RKO (cell line): ENCODE measurements around the gene ANXA2R.
"Not testable (repeated sequence)": the region's sequence is repeated elsewhere in the genome, so short reads cannot be mapped to it uniquely, and the experiment has no call there.

ENCODE experiments used
- DNase-seq: peaks from one replicate; pipeline ENCODE4 v3.0.0-alpha.2; 2016; ENCODE audit warnings: low spot score

The ANXA2R gene

DNA sequence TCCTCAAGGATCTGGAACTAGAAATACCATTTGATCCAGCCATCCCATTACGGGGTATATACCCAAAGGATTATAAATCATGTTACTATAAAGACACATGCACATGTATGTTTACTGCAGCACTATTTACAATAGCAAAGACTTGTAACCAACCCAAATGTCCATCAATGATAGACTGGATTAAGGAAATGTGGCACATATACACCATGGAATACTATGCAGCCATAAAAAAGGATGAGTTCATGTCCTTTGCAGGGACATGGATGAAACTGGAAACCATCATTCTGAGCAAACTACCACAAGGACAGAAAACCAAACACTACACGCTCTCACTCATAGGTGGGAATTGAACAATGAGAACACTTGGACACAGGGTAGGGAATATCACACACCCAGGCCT lies 19.9 kb upstream of the ANXA2R start:
- DNase-seq, result not testable (repeated sequence)

DNA sequence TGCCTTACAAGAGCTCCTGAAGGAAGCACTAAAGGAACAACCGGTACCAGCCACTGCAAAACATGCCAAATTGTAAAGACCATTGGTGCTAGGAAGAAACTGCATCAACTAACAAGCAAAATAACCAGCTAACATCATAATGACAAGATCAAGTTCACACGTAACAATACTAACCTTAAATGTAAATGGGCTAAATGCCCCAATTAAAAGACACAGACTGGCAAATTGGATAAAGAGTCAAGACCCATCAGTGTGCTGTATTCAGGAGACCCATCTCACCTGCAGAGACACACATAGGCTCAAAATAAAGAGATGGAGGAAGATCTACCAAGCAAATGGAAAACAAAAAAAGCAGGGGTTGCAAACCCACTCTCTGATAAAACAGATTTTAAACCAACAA lies 15.0 kb upstream of the ANXA2R start:
- not testable (repeated sequence) for DNase-seq

DNA sequence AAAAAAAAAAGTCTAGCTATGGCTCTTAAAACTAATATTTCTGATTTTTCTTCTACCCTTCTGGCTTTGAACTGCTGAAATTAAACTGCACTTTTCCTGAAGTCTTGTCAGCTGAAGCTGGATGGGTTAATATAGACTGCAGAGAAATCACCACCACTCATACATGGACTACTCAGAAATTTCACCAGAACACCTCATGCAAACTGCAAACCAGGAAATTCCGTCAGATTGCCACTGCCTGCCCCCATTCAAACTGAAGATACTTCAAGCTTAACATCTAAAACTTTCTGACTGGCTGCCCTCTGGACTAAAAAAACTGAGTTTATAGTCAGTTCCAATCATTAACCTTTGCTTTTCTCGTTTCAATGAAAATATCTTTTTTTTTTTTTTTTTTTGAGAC lies 11.6 kb upstream of the ANXA2R start:
- DNase-seq, result no peak

DNA sequence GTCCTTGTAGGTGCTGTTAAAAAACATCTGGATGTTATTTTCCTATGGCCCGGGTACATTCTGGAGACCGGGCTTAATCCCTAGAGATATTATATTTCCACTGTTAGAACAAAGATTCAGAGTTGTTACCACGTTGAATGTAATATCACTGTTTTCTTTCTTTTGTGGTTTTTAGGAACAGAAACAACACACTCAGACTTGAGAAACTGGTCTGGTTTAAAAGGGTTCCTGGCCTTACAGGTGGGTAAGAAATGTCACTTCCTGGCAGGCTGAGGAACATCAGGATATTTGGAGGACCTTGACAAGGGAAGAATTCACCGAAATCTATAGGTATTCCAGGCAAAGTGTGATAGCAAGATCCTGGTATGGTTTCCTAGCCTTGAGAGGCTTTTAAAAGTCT lies 10.3 kb upstream of the ANXA2R start:
- no peak for DNase-seq

DNA sequence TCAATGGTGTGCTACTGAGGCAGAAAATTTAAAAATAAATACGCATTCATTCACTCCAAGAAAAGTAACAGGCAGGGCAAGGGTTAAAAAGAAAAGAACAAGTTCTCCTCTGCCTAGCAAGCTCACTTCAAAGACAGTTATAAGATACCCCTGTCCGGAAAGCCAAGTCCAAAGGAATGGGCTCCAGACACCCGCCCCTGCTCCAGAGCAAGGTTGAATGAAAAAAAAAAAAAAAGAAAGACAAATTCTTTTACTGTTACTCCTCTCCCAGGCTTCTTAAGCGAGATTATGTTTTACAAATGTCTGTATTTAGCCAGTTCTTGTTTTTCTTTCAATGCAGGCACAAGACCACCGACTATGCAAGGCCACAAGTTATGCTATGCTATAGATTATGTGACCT lies 9.1 kb upstream of the ANXA2R start:
- DNase-seq, result no peak

DNA sequence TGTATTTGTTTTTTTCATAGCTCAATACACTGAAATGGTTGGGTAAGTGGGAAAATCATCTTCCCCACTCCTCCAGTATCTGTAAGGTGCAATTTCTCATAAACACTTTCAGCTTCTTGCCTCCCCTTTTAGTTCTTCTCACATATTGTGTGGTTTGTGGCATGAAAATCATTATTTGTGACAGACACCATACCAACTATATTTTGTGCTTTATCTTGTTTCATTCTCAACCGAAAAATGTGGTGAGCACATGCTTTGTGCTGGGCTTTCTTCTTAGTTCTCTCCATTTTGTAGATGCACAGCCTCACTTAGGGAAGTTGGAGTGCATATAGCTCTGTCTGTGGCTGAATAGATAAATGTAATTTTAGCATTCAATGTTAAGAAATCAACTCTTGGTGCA lies 6.4 kb upstream of the ANXA2R start:
- no peak for DNase-seq

DNA sequence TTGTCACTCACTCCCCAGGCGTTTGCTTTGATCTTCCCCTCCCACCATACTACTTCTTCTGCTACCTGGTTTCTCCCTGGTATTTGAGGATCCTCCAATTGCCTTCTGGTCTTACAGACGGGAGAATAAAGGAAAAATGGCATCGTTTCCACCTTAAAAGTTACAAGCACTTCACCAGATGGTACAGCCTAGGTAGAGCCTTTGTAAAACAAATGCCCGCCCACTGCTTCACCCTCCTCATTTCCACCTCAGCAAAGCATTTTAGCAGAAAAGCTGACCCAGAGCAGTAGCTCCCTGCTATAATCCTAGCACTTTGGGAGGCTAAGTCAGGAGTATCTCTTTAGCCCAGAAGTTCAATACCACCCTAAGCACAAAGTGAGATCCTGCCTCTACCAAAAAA lies 5.1 kb upstream of the ANXA2R start:
- DNase-seq, result no peak

DNA sequence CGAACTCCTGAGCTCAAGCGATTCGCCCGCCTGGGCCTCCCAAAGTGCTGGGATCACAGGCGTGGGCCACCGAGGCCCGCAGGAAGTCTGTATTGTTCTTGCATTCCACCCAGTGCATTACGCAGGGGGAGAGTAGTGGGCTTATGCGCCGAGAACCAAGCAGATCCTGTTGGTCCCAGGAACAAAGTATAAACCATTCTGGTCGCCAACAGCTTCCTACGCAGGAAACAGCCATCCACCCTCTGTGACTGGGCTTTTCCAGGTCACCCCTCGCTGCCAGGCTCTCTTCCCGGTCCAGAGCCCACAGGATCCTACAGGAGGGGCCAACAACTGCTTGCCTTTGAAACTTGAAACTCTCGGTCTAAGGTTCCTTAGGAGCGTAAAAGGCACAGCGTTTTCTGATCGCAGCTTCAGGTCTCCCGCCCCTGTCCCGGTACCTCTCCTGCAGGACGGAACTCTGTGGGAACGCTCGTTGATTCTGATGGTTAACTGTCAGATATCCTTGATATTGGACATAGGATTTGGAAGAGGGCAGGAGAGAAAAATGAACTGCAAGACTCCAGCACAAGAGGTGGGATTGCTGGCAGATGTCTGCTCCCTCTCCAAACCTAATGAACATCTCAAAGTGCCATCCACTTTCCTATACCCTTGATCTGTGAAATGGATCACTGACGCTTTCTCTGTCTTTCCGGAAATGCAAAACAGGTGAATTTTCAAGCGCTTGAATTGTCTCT lies 4.2 kb upstream of the ANXA2R start:
- no peak for DNase-seq

DNA sequence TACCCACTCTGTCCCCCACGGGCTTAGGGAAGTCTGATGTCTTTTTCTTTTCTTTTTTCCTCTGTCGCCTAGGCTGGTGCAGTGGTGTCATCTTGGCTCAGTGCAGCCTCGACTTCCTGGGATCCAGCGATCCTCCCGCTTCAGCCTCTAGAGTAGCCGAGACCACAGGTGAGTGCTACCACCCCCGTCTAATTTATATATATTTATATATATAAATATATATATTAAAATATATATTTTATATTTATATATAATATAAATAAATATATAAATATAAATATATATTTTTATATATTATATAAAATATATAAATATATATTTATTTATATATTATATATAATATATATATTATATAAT lies 3.3 kb upstream of the ANXA2R start:
- no peak for DNase-seq

DNA sequence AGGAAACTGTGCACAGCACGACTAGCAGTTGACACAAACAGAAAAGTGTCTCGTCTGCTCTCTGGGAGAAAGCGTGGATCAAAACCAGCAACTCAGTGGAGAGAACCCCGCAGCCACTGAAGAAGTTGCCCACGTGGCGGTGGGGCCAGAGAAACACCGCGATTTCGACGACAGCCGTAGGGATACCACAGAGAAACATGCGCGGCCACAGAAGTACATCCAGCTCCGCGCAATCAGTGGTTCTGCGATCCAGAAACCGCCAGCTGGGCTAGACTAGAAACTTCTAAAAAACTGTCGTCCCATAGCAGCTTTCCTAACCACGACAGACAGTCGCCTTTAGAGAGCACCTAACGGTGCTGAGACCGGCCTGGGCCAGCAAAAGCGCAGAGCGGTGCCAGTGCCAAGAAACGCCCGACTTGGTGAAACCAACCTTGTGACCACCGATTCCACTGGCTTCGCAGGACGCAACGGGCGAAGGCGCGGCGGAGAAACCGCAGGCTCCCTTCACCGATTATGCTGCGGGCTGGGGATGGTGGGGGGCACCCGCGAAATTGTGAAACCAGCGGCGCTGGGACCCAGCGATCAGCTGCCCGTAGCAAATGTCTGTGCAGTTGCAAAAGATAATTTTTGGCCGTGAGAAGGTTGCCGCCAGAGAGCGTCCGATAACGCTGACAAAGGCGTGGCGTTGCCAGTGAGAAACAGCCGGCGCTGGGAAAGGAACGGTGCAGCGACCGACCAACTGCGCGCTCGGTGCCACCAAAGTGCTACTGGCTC lies 2.7 kb upstream of the ANXA2R start:
- DNase-seq, result peak; percentile 80

DNA sequence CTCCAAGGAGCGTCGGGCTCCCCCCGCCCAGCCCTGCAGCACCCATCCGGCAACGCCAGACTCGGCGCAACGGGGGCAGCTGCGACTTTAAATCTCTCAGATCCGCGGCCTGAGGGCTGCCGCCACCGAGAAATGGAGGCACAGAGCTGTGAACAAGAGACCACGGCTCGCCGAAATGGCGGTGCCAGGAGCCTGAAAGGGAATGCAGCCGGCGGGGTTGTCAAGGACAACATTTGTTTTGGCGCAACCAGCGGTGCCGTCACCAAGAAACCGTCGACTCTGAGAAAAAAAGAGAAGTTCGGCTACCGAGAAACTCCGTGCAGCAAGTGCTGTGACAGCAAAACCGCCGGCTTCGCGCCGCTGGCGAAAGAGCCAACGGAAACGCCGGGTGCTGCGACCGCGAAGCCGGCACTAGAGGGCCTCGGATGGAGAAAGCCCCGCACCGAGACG lies 2.1 kb upstream of the ANXA2R start:
- DNase-seq, result no peak

DNA sequence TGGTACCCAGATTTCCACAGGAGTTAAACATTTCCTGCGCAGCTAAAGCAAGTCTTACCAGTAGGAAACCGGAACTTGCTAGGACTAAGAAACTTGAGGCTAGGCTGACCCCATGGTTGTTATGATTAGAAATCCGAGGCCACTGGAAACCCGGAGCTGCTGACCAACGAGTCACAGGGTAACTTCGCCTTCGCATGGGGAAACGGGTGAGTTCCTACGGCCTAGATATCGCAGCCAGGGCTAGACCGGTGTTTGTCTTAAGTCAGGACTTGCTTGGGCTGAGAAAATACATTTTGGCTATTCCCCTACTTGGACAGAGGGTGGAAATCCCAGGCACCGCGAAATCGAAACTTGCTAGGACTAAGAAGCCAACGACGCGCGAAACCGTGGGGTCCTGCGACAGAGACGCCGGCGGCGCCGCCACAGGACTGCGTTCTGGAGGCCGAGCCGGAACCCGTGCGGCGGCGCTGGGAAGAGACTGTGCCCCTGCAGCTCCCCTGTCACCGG lies 1.6 kb upstream of the ANXA2R start:
- DNase-seq, result peak; percentile 86

DNA sequence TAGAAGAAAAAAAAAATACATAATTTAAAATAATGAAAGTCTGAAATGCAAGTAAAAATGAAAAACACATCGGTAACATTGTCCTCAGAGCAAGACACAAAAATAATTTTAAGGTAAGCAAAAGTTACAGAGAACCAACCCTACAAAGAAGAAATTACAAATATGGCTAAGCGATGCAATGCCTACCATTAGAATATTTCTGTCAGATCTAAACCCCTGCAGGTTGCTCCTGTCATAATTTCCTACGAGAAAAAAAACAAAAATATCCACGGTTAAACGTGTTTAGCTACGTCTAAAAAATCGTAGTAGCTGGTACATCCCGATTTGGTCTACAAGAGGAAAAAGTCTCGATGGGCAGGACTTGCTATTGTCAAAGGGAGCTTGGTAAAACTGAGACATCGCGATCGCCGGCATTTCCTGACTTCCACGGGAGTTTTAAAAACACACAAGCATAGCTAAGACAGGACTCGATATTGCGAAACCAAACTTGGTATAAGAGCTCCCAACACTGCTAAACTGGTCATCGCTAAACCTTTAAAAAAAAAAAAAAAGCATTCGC lies 1.1 kb upstream of the ANXA2R start:
- no peak for DNase-seq

DNA sequence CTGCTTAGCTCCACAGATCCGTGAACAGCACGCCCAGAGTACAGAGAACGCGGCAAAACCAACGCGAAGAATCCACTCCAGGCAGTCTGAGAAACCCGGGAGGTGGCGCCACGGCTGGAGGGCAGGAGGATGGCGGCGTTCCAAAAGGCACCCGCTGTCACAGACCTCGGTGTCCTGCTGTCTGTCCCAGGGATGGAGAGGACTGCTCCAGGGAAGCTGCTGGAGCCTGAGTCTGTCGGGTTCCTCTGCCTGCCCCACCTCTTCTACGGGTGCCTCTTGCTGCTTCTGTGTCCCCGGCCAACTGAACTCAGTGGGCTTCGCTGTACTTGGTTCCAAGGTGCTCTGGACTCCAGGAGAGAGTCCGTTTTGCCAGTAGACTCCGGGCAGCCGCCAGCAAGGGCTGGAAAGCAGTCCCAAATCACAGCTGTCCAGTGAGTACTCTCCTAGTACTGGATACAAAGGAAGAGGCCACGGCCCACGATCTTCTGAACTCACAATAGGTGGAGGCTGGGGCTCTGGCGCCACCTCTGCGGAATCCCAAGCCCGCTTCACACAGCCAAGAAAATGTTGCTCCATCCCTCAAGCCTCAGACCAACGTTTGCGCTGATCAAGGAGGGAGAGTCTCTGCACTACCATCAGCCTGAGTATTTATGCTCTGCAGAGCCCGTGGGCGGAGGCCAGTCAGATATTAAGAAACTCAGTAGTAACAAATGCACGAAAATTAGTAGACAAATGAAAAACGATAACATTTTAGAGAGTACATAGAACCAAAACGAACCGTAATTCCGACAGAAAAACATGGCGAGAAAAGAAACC lies 440 bp downstream of the ANXA2R start:
- peak; percentile 74 for DNase-seq

DNA sequence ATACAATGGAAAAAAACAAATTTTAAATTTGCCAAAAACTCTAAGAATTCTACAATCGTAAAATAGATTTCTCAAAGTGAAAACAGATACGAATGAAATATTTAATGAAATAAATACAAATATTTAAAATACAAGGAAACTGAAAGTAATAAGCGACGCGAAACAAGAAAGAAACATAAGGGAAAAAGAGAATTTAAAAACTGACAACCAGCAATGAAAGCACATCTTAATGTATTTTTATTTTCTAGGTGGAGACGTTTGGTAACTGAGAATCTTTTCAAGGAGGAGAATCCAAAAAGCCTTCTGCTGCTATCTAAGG lies 1.0 kb downstream of the ANXA2R start:
- no peak for DNase-seq

DNA sequence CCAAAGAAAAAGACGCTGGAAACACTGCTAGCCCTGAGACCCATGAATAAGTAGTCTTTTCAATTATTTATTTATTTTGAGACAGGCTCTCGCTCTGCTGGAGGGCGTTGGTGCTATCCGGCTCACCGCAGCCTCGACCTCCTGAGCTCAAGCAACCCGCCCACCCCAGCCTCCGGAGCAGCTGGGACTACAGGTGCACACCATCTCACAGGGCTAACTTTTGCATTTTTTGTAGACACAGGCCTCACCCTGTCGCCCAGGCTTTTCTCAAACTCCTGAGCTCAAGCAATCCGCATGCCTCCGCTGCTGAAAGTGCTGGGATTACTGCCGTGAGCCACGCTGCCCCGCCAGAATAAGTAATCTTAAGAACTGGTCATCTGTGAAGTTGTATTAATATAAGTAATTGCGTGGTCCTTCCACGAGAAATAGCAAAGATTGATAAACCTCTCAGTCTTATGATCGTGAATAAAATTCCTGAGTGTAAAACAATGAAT lies 1.6 kb downstream of the ANXA2R start:
- DNase-seq, result peak; percentile 40

DNA sequence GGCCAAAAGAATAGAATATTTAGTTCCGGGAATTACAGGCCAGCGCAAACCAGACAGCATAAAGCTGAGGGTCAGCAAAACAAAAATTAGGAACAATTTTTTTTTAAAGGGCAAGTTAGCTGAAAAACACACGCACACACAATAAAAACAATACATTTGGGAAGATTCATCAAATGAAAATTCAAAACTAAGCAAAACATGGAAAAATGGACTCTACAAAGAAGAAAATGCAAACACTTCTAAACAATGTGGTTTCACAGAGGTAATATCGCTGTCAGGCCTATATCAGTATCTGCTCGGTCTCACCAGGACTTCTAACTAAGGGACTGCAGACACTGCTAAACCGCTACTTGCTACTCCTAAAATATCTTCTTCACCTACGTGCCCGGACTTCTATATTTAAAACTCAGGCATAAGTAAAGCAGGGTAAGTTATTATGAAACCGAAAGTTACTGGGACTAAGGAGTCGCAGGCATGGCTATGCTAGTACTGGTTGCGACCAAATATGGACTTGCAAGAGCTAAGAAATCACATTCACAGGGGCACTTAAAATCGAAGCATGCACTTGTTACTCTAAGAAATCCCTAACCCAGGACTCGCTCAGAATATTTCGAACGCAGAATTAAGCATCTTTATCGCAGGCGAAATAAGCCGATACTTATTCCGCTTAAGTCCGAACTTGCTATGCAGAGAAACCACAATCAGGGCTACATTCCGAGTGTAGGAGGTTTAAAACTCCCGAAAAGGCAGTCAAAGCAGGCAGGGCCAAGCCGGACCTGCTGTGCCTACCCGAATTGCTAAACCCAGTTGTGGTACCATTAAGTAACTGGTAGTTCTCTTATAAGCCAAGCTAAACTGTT lies 2.3 kb downstream of the ANXA2R start:
- no peak for DNase-seq

DNA sequence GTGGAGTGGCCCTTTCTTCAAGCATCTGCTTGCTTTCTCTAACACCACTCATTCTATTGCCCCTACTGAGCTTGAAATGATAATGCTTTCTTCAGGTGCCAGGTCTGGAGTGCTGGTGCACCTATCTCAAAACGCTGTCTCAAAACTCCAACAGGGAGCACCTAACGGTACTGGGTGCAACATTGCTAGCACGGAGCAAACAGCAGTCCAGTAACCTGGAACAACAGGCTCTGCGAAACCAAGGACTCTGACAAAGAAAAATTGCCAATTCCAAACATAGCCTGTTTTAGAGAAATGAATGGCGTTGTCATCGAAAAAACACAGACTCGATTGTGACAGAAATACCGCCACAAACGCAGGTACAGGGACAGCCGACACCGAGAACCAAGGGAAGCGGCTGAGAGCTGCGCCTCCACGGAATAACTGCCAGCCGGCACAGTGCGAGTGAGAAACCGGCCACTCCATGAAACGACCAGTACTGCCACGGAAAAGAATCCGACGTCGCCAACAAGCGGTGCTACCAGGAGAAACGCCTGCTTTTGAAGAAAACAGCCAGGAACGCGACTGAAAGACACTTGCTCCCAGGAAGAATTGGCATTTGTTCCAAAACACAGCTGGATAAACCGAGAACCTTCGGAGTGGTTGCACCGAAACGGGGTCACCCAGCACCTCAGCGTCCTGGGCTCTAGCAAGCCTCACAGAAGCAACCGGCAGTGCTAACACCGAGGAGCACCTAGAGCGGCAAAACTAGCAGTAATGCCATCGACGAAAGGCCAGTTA lies 3.1 kb downstream of the ANXA2R start:
- DNase-seq, result no peak

DNA sequence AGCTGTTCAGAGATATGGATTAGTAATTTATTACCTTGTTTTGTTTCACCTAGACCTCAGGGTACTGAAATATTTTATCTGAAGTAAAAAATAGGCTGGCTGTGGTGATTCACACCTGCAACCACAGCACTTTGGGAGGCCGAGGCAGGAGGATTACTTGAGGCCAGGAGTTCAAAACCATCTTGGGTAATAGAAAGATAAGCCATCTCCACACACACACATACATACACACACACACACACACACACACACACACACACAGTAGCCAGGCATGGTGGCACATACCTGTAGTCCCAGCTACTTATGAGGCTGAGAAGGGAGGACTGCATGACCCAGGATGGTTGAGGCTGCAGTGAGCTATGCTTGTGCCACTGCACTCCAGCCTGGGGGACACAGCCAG lies 3.7 kb downstream of the ANXA2R start:
- DNase-seq, result no peak

DNA sequence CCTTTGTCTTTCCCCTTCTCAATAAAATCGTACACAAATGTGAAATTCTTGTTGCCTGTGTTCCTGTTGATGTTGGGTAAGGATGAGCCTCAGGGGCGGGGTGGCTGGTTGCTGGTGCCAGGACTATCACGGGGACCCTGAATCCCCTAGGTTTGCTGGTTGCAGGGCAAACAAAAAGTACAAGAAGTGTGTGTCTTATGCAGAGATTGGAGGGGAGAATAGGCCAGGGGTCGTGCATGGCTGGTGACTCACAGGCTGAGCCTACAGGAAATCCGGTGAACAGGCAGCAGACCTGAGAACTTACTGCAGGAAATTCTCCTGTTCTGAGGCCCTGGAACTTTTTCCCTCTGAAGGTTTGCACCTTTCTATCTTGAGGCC lies 5.5 kb downstream of the ANXA2R start:
- DNase-seq, result no peak
